ENCODE results near the gene C1S.

Gene C1S

DNA sequence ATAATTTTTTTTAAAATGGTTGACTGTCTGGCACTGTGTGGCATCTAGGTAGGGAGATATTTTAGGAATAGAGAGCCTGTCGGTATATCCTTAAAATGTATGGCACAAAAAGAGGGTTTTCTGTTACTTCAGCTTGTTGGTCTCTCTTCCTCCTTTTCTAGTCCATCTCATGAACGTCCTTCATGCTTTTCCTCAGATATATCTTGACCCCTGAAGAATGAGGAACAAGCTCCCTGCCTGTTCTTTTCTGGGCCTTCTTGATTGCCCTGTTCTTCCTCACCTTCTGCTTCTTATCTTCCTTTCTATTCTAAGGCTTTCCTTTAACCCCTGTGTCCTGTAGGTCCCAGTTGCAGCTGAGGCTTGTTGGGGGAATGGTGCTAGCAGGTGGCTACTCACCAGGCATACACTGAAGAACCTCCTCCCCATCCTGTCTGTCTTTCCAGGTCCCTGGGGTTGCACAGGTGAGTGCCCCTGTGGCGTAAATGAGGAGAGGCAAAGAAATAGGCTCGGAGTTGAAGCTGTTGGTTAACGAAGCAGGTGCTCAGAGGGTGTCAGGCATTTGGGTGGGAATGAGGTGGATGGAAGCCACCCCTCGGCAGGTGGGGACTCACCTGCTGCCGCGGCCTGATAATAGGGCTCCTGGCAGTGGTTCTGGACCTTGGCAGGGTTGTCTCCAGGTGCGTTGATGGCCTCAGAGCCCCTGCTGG lies 38.9 kb downstream of the C1S start:
- TF ChIP-seq, protein P1, sequence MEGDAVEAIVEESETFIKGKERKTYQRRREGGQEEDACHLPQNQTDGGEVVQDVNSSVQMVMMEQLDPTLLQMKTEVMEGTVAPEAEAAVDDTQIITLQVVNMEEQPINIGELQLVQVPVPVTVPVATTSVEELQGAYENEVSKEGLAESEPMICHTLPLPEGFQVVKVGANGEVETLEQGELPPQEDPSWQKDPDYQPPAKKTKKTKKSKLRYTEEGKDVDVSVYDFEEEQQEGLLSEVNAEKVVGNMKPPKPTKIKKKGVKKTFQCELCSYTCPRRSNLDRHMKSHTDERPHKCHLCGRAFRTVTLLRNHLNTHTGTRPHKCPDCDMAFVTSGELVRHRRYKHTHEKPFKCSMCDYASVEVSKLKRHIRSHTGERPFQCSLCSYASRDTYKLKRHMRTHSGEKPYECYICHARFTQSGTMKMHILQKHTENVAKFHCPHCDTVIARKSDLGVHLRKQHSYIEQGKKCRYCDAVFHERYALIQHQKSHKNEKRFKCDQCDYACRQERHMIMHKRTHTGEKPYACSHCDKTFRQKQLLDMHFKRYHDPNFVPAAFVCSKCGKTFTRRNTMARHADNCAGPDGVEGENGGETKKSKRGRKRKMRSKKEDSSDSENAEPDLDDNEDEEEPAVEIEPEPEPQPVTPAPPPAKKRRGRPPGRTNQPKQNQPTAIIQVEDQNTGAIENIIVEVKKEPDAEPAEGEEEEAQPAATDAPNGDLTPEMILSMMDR (IDR thresholded peaks at IDR 0.05), result no peak
- H3K4me1 Mint-ChIP-seq, result peaks cover 24% of the 10 kb centered on the region
- peaks cover 40% of the 10 kb centered on the region for H3K36me3 Mint-ChIP-seq (ENCODE audit: low read depth)
- H3K9me3 Mint-ChIP-seq, result no peaks in the 10 kb centered on the region
- no peak for DNase-seq
- peaks cover 4% of the 10 kb centered on the region for H3K27me3 Mint-ChIP-seq (ENCODE audit: low read depth, poor library complexity)
- H3K4me3 Mint-ChIP-seq, result no peak overlapping the region
- H3K27ac Mint-ChIP-seq, result no peak overlapping the region

- H3K27ac Mint-ChIP-seq, result no peak overlapping the region
- no peak overlapping the region for H3K4me3 Mint-ChIP-seq
- H3K9me3 Mint-ChIP-seq, result no peaks in the 10 kb centered on the region
- no peaks in the 10 kb centered on the region for H3K27me3 Mint-ChIP-seq (ENCODE audit: low read depth, poor library complexity)
- H3K36me3 Mint-ChIP-seq (ENCODE audit: low read depth), result peaks cover 42% of the 10 kb centered on the region
- TF ChIP-seq, protein P1 (IDR thresholded peaks at IDR 0.05), result no peak
- H3K4me1 Mint-ChIP-seq, result peaks cover 24% of the 10 kb centered on the region
- no peak for DNase-seq
Measured at GRCh38 chr12:7100239-7100638, 39.7 kb downstream of the C1S start.

DNA sequence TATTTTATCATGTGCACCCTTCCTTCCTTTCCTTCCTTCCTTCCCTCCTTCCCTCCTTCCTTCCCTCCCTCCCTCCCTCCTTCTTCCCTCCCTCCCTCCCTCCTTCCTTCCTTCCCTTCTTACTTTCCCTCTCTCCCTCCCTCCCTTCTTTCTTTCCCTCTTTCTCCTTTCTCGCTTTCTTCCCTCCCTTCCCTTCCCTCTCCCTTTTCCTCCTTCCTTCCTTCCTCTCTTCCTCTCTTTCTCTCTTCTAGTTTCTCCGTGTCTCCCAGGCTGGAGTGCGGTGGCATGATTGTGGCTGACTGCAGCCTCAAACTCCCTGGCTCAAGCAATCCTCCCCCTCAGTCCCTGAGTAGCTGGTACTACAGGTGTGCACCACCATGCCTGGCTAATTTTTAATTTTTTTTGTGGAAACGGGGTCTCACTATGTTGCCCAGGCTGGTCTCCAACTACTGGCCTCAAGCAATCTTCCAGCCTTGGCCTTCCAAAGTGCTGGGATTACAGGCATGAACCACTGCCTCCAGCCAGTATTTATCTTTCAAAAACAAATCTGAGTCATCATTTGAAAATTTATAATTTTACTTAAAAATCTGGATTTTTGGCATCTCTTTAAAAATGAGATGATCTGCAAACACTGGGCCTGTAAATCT lies 40.7 kb downstream of the C1S start:
- no peaks in the 10 kb centered on the region for H3K27me3 Mint-ChIP-seq (ENCODE audit: low read depth, poor library complexity)
- peaks cover 25% of the 10 kb centered on the region for H3K4me1 Mint-ChIP-seq
- no peak overlapping the region for H3K4me3 Mint-ChIP-seq
- H3K36me3 Mint-ChIP-seq (ENCODE audit: low read depth), result peaks cover 51% of the 10 kb centered on the region
- peaks cover 9% of the 10 kb centered on the region for H3K9me3 Mint-ChIP-seq
- DNase-seq, result no peak
- H3K27ac Mint-ChIP-seq, result no peak overlapping the region
- TF ChIP-seq, protein P1 (IDR thresholded peaks at IDR 0.05), result no peak

- H3K27me3 Mint-ChIP-seq (ENCODE audit: low read depth, poor library complexity), result no peaks in the 10 kb centered on the region
- no peak overlapping the region for H3K27ac Mint-ChIP-seq
- TF ChIP-seq, protein P1 (IDR thresholded peaks at IDR 0.05), result no peak
- no peak overlapping the region for H3K4me3 Mint-ChIP-seq
- no peak for DNase-seq
- peaks cover 24% of the 10 kb centered on the region for H3K4me1 Mint-ChIP-seq
- H3K36me3 Mint-ChIP-seq (ENCODE audit: low read depth), result peaks cover 56% of the 10 kb centered on the region
- peaks cover 15% of the 10 kb centered on the region for H3K9me3 Mint-ChIP-seq
Measured at GRCh38 chr12:7101694-7102131, 41.2 kb downstream of the C1S start.

- no peak overlapping the region for H3K4me3 Mint-ChIP-seq
- no peaks in the 10 kb centered on the region for H3K27me3 Mint-ChIP-seq (ENCODE audit: low read depth, poor library complexity)
- TF ChIP-seq, protein P1 (IDR thresholded peaks at IDR 0.05), result no peak
- peaks cover 59% of the 10 kb centered on the region for H3K36me3 Mint-ChIP-seq (ENCODE audit: low read depth)
- H3K4me1 Mint-ChIP-seq, result peaks cover 17% of the 10 kb centered on the region
- DNase-seq, result no peak
- no peak overlapping the region for H3K27ac Mint-ChIP-seq
- H3K9me3 Mint-ChIP-seq, result peaks cover 17% of the 10 kb centered on the region
Measured at GRCh38 chr12:7102582-7102981, 42.1 kb downstream of the C1S start.
